T-helper 2 cell (primary cell): ENCODE data around the gene SRSF9.
"Not testable (repeated sequence)": the region's sequence is repeated elsewhere in the genome, so short reads cannot be mapped to it uniquely, and the experiment has no call there.

Experiments
- DNase-seq, 5 experiments: peaks; one replicate each; pipeline versions ENCODE4 v3.0.0 to v3.0.0-alpha.2; 2012 to 2022
- total RNA-seq, 2 donors: gene quantifications; one replicate each; lab custom pipeline; 2026; lab: John Stamatoyannopoulos, UW

SRSF9 gene
- total RNA-seq = 87.3 to 92.8 reads per million in 2 donors

GRCh38 chr12:120469450-120470149 is at the start of gene SRSF9:
Gene SRSF9 (minus strand): TSS chr12:120469748. CDS start chr12:120469609, 139 bp downstream.
- DNase-seq = peak; percentile 96 to 98 (median 97)

DNA sequence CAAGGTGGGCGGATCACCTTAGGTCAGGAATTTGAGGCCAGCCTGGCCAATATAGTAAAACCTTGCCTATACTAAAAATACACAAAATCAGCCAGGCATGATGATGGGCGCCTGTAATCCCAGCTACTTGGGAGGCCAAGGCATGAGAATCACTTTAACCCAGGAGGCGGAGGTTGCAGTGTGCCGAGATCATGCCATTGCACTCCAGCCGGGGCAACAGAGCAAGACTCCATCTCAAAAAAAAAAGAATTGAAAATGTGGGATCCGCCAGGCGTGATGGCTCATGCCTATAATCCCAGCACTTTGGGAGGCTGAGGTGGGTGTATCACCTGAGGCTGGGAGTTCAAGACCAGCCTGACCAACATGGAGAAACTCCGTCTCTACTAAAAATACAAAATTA is 49.8 kb upstream of the SRSF9 start:
- not testable (repeated sequence) for DNase-seq

DNA sequence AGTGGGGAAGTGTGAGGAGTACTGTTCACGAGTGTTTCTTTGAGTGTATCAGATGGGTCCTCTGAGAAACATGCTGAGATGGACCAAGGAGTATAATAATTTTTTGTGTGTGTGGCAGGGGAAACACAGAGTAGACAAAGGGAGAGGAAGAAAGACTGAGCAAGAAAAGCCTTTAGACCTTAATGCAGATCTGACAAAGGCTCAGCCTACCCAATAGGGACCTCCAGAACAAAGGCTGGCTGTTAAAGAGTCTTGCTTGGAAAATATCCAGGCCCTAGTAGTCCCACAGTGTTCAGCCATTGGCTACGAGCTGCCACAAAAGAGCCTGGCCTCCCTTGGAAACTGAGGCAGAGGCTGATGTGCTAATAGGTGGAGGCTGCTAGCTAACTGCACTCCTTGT is 45.9 kb upstream of the SRSF9 start:
- DNase-seq = no peak

DNA sequence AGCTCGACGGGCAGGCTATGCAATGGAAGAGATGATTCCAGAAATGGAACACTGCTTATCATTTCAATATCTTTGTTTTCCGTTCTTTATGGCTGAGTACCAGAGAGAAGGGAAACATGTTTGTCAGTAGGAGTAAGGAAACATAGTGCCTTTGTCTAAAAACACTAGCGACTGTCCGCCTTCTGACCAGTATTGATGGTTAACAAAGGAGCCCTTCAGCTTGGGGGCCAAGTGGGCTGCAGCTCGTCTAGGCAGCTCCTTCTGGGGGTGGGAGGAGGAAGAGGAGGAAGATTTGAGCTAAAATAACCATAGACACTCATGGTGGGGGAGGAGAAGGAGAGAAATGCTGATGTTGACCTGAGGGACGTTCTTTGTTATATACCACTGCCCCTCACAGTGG is 44.5 kb upstream of the SRSF9 start:
- no peak for DNase-seq

DNA sequence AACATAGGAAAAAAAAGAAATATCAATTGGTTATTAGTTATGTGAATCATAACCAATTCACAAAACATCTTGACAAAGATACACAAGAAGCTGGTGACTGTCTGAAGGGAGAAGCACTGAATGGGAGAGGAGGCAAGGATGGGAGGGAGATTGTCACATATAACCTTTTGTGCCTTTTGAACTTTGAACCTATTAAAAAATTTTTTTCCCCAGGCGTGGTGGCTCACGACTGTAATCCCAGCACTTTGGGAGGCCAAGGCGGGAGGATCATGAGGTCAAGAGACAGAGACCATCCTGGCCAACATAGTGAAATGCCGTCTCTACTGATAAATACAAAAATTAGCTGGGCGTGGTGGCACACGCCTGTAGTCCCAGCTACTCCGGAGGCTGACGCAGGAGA is 39.0 kb upstream of the SRSF9 start:
- DNase-seq = no peak

- DNase-seq = no peak
Observed at GRCh38 chr12:120504587-120504986, 35.0 kb upstream of the SRSF9 start.

DNA sequence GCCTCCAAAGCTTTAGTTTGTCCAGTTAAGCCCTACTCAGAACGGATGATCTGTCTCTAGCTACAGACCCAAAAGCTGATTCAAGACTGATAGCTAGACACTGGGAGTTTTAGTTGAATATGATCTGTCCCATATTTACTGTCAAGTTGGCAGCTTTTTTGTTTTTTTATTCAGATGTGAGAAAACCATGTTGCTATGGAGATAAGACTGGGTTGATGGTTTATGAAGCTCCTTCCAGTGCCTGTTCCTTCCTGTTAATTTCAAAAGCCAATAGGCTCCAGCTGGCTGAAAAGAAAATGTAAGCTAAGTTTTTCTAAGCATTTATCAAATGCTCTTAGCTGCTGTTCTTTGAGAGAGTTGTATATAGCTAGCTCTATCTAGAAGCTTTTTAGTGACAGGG is 31.0 kb upstream of the SRSF9 start:
- DNase-seq = peak in 1 of 5 experiments; percentile 19

DNA sequence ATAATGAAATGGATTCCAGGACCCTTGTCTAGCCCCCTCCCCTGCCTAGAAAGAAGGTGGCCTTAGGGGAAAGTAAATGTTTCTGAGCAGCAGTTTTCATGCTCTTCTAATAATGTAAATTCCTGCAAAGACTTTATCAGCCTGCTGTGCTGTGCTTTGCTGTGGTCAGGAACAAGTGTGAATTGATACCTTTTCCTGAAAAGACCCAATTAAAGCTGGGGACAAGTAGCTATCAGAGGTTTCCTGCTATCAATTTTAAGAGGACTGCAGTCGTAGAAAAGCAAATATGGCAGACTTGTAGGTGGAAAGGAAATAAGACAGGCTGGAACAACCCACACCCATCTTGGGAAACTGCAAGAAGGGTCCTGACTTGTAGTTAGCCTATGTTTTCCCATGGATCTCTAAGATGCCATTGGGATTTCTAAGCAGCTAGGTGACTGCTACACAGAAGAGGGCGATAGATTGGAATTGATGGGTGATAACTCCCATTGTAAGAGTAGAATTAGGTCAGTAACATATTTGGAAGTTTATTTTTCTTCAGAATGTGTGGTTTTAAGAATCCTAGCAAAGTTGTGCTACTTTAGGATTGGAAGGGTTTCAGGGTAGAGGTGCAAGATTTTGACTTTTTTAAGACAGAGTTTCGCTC is 29.4 kb upstream of the SRSF9 start:
- DNase-seq = no peak

DNA sequence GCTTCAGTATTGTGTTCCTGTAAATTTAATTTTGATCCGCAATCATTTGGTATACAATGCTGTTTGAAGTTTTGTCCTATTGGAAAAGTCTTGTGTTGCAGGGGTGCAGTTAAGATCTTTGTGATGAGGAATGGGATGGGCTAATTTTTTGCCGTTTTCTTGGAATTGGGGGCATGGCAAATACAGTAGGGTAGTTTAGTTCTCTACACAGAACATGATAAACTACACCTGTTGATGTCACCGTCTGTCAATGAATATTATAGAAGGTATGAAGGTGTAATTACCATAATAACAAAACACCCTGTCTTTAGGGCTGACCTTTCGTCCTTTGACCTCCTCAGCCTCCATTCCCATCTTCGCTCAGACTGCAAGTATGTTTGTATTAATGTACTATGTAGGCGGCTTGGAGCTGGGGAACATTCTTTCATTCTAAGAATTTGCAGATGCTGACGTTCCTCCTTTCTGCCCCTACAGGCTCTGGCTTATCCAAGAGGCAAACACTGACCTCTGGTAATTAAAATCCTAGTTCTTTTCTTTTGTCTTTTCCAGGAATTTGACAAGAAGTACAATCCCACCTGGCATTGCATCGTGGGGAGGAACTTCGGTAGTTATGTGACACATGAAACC is 28.1 kb upstream of the SRSF9 start:
- no peak for DNase-seq

DNA sequence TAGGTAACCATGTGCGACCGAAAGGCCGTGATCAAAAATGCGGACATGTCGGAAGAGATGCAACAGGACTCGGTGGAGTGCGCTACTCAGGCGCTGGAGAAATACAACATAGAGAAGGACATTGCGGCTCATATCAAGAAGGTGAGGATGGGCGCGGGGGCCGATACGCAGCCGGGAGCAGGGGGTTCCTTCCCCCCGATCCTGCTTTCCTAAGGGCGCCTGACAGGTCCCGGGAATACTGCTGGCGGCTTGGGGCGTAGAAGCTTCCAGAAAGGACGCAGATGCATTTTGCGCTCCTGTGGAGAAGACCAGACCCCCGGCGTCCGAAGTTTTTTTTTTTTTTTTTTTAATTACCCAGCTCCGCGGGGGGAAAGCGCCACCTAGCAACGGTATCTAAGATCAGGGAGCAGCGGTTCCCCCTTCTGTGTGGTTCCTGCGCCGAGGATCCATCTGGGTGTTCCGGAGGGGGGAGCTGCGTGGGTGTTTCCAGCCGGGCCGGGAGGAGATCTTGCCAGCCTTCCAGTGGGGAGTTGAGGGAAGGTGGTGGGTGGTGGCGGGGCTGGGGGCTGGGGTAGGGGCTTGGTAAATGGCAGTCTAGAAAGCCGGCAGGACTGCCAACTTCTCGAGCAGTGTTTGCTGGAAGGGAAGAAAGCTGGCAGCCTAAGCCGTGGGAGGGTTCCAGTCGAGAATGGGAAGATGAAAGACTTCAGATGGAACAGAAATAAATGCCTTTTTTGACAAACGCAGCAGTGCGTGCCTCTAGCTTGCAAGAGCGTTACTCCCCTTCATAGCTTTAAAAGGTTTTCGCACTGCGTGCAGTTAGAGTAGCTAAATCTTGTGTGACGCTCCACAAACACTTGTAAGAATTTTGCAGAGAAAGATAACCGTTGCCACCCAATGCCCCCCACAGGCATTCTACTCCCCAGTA is 27.1 kb upstream of the SRSF9 start:
- DNase-seq = peak; percentile 9 to 55 (median 44)

GRCh38 chr12:120495731-120496412 is 26.3 kb upstream of the SRSF9 start, which contains the start of gene DYNLL1:
Gene DYNLL1 (plus strand): TSS chr12:120496113. CDS start chr12:120496422, 309 bp downstream.
- peak; percentile 95 to 98 (median 97) for DNase-seq

- peak in 1 of 5 experiments; percentile 0 for DNase-seq
Observed at GRCh38 chr12:120495186-120495730, 25.7 kb upstream of the SRSF9 start.

DNA sequence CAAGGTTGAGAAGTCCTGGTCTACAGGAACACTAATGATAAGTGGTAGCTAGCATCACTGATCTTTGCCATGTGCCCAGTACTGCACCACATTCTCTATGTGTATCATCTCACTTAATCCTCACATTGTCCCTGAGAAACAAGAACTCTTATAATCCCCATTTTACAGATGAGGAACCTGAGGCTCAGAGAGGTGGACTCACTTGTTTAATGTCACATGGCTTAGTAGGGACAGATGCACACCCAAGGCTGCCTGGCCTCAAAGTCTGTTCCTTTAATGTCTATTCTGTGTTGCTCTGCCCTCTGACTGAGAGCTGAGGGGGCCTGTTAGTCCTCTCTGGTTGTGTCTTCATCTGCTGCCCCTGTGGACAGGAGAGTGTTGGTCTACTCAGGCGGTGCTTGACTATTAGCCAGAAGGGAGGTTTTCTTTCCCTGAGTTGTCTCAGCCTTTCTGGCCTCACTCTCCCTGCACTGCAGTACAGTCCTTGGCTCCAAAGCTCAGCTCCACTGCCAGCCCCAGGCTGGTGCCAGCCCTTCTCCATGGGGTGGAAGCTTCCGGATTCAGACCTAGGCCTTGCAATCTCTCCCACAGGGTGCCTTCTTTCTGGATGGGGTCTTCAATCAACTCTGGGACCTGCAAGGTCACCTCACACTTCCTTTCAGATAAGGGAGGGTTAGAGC is 21.4 kb upstream of the SRSF9 start:
- DNase-seq = no peak

DNA sequence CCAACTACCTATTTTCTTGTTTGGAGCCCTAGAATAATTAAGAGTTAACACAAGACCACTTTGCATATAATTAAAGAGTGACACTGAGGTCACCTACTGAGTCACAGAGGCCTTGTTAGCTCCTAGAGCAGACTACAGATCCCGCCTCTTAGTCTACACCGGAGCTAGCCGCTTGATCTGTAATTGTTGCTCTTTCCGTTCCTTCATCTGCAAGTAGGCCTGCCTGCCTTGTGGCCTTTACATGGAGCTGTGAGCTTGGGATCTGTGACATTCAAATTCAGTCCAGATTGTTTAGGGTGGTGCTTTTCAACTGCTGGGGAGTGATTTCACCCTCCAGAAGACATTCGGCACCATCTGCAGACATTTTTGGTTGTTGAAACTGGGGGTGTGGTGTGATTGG is 20.8 kb upstream of the SRSF9 start:
- no peak for DNase-seq

DNA sequence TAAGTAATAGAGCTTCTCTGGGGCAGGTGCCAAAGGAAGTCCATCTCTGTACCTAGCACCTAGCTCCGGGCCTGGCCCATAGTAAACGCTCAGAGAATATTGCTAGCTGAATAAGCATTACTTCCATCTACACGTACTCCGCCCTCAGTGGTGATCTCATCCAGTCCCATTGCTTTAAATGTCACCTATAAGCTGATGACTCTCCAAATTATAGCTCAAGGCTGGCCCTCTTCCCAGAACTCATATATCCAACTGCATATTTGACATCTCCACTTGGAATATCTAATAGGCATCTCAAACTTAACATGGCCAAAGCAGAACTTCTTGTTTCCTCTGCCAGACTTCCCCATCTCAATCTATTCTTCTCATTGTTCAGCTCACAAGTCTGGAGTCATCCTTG is 19.5 kb upstream of the SRSF9 start:
- DNase-seq = no peak

DNA sequence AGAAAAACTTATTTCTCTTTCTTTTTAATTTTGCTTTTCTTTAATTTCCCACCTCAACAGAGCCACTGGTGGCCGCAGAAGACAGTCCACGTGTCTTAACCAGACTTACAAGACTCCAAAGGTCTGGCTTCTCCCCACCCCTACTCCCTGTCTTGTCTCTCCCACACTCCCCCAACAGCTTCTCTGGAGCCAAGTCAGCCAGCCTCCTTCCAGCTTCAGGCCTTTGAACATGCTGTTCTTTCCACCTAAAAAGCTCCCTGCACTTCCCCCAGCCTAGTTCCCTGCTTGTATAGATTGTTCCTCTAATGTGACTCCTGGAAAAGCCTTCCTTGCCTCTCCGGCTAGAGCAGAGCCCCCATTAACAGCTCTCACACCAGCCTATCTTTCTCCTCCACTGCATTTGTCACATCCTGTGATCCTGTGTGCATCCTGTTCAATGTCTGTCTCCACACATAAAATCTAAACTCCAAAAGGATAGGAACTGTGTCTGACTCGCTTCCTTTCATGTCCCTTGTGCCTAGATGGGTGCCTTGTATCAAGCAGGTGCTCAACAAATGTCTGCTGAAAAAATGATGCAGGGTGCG is 18.6 kb upstream of the SRSF9 start:
- DNase-seq = no peak

DNA sequence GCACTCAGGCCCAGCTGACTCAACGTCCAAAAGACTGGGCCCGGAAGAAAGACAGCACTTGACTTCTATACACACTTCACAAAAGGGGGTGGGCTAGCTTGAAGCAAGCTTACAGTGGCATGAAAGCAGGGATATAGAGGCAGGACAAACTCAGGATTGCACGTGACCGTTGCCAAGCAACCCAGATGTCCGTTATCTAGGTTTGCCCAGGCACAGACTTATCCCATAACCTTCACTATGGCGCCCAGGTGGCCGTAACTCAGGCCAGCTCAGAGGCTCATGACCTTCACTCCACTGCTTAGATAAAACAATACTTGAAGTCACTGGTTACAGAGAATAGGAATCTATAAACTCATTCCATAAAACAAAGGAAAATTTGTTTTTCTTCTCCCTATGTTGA is 18.0 kb upstream of the SRSF9 start:
- DNase-seq = not testable (repeated sequence)

DNA sequence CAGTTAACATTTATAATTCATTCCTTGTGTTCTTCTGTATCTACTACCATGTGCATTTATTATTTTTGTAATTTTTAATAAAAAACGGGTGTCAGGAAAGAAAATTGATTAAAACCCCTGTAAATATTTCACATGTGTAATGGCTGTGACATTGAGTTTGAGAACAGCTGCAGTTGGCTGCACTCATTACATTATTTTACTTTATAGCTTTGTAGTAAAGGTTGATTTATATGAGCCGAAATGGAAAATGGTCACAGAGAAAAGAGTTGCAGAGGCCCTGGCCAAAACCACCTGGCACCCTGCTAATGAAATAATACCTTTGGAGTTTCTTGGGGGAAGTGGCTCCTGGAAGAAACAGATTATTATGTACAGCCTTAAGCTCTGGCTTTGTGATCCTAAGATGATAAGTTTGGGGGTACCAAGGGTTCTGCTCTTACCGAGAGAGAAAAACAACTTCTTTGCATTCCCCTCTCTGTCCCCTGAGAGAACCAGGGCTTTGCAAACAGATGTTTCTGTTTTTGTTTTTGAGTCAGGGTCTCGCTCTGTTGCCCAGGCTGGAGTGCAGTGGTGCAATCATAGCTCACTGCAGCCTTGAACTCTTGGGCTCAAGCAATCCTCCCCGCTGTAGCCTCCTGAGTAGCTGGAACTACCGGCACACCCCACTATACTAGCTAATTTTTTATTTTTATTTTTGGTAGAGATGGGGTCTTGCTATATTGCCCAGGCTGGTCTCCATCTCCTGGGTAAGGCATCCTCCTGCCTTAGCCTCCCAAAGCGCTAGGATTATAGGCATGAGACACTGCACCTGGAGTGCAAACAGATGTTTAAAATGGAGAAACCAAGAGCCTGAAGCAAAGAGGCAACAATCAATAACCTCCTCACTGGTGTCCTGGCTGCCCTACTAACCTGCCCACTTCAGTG is 16.7 kb upstream of the SRSF9 start:
- DNase-seq = no peak

DNA sequence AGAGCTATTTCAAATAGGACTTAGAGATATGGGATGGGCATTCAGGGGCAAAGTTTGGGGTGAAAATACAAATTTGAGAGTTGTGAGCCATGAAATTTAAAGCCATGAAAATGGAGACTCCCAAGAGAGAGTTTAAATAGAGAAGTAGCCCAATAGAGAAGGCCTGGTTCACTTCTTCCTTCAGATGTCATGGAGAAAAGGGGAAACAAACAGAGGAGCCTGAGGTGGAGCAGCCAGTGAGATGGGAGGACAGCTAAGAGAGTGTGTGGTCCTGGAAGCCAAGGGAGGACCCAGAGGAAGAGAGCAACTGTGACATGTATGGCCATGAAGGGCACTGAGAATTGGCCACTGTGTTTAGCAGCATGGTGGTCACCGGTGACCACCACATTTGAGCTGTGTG is 14.1 kb upstream of the SRSF9 start:
- DNase-seq = no peak
